Measurements from ENCODE around the gene IER2.
A peak's percentile ranks its signal among the peaks of the same experiment; 100 is the strongest.

DNA sequence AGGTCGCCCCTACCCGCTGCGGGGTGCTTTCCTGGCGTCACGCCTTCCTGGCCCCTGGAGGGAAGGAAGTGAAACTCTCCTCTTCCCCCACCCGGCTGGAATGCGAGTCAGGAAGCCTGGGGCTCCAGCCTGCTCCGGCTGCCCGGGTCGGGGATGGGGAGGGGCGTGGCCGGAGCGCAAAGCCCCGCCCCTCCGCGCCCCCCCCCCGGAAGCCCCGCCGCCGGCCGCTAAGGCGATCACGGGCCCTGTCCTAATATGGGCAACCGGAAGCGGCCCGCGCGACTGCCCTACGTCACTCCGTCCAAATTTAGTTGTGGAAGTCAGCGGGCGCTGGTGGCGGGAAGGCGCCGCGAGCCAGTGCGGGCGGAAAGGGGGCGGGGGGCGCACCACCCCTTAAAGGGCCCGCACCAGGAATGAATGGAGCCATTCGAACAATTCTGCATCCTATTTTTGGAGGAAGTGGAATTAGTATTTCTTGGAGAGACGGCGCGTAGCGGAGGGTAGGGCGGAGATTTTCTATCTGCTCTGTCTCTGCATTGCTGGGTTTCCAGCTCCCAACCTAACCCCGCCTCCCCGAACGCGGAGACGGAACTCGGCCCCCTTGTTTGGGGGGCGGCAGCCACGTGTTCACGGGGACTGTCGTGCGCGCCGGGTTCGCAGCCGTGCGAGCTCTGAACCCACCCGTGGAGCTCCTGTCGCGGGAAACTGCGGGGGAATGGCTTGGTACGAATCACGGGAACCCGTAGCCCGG lies 1.6 kb downstream of the IER2 start:
- TF ChIP-seq, protein P1, sequence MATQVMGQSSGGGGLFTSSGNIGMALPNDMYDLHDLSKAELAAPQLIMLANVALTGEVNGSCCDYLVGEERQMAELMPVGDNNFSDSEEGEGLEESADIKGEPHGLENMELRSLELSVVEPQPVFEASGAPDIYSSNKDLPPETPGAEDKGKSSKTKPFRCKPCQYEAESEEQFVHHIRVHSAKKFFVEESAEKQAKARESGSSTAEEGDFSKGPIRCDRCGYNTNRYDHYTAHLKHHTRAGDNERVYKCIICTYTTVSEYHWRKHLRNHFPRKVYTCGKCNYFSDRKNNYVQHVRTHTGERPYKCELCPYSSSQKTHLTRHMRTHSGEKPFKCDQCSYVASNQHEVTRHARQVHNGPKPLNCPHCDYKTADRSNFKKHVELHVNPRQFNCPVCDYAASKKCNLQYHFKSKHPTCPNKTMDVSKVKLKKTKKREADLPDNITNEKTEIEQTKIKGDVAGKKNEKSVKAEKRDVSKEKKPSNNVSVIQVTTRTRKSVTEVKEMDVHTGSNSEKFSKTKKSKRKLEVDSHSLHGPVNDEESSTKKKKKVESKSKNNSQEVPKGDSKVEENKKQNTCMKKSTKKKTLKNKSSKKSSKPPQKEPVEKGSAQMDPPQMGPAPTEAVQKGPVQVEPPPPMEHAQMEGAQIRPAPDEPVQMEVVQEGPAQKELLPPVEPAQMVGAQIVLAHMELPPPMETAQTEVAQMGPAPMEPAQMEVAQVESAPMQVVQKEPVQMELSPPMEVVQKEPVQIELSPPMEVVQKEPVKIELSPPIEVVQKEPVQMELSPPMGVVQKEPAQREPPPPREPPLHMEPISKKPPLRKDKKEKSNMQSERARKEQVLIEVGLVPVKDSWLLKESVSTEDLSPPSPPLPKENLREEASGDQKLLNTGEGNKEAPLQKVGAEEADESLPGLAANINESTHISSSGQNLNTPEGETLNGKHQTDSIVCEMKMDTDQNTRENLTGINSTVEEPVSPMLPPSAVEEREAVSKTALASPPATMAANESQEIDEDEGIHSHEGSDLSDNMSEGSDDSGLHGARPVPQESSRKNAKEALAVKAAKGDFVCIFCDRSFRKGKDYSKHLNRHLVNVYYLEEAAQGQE (IDR thresholded peaks at IDR 0.05; ENCODE audit: borderline replicate concordance) = peak; percentile 70
- TF ChIP-seq, protein P2, sequence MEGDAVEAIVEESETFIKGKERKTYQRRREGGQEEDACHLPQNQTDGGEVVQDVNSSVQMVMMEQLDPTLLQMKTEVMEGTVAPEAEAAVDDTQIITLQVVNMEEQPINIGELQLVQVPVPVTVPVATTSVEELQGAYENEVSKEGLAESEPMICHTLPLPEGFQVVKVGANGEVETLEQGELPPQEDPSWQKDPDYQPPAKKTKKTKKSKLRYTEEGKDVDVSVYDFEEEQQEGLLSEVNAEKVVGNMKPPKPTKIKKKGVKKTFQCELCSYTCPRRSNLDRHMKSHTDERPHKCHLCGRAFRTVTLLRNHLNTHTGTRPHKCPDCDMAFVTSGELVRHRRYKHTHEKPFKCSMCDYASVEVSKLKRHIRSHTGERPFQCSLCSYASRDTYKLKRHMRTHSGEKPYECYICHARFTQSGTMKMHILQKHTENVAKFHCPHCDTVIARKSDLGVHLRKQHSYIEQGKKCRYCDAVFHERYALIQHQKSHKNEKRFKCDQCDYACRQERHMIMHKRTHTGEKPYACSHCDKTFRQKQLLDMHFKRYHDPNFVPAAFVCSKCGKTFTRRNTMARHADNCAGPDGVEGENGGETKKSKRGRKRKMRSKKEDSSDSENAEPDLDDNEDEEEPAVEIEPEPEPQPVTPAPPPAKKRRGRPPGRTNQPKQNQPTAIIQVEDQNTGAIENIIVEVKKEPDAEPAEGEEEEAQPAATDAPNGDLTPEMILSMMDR (IDR thresholded peaks at IDR 0.05; ENCODE audit: poor library complexity, severe bottlenecking) = peak; percentile 18
- no peak for TF ChIP-seq EZH2 (IDR thresholded peaks at IDR 0.05; ENCODE audit: borderline replicate concordance, insufficient read depth, low read length, poor library complexity, severe bottlenecking)
- peak; percentile 66 for TF ChIP-seq EP300 (conservative IDR thresholded peaks at IDR 0.05; ENCODE audit: poor library complexity, severe bottlenecking)
- peak; percentile 62 for TF ChIP-seq TAF1 (IDR thresholded peaks at IDR 0.05; ENCODE audit: low read depth)
- TF ChIP-seq RAD21 (conservative IDR thresholded peaks at IDR 0.05) = no peak
- TF ChIP-seq SMC3 (conservative IDR thresholded peaks at IDR 0.05; ENCODE audit: poor library complexity) = no peak
